Measurements from ENCODE around the gene GNB3. TPM values are rescaled to one million over a fixed set of nuclear protein-coding genes. Genes with fewer than 3 reads are reported as not detected.
A peak's percentile ranks its signal among the peaks of the same experiment; 100 is the strongest.
"Not testable (repeated sequence)": the region's sequence is repeated elsewhere in the genome, so short reads cannot be mapped to it uniquely, and the experiment has no call there.

GNB3 gene
- total RNA-seq, 1 experiment from 2014 or later: 8.7 TPM

DNA sequence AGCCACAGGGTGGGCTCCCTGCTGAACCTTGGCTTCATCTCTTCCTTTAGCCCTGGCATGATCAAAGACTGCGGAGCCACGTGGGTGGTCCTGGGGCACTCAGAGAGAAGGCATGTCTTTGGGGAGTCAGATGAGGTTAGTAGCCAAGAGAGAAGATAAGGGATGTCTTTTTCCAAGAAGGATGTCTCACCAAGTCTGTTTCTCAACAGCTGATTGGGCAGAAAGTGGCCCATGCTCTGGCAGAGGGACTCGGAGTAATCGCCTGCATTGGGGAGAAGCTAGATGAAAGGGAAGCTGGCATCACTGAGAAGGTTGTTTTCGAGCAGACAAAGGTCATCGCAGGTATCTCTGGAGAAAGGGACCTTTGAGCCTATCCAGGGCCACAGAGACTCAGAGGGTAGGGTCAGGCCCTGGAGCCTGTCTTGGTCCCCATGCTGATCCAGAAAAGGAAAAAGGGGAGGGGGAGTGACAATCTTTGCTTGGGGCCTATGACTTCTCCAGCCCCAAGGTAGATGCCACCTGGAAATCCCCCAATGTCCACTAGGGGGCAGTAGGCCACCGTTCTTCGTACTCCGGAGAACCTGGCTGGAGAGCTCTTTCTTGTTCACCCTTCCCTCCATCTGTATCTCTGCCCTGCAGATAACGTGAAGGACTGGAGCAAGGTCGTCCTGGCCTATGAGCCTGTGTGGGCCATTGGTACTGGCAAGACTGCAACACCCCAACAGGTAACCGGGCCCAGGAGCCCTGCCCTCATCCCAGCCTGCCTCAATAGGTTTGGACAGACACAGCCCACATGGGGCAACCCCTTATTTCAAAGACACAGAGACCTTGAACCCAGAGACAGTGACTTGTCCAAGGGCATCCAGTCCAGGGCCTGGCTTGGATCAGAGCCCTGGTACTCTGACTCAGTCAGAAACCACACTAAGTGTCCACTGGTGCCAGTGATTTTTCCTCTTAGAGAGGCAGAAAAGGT lies 28.6 kb downstream of the GNB3 start:
- no peak for ATAC-seq
- POLR2A ChIA-PET: interaction anchor here (0.7 to 10.9 kb wide), 15 partner anchors 10 to 239 kb away, joined by 3 to 186 read pairs (median 5); partner anchors contain the start of genes C12orf57, CDCA3, MLF2 and P3H3
- no TSS peak for BruUV-seq (replicated peaks)

GRCh38 chr12:6870304-6870703 lies 29.6 kb downstream of the GNB3 start:
- not testable (repeated sequence) for H3K9ac ChIP-seq (ENCODE audit: low read length)

More for the DNA sequence above, 28.6 kb downstream of the GNB3 start:
- Histone ChIP-seq H3K4me1 (ENCODE audit: control insufficient read depth in 1 of 2, insufficient read depth in 2 of 2, low read length in 2 of 2) (peaks cover 35 to 68% of the 10 kb centered on the region in 2 experiments), H3K4me2 (ENCODE audit: low read length) (peak overlapping the region; percentile 92), H3K36me3 (ENCODE audit: control insufficient read depth in 1 of 2, insufficient read depth in 2 of 2, low read length in 2 of 2) (peaks cover 12 to 36% of the 10 kb centered on the region in 2 experiments; a peak in 3 of 4 replicates), H3K9me3 (ENCODE audit: control insufficient read depth in 1 of 2, insufficient read depth in 1 of 2, low read depth in 1 of 2, low read length in 2 of 2) (no peaks in the 10 kb centered on the region), H3K79me2 (ENCODE audit: insufficient read depth, low read length) (peaks cover 57% of the 10 kb centered on the region), H3K9ac (ENCODE audit: low read length) (peak overlapping the region; percentile 99), H3K9me2 (ENCODE audit: insufficient read depth) (no peaks in the 10 kb centered on the region), H2AFZ (ENCODE audit: low read depth, low read length, poor library complexity, severe bottlenecking) (no peak overlapping the region), H3K27ac (ENCODE audit: low read depth, low read length) (peak overlapping the region; percentile 96), H3K4me3 (replicated peaks in 1 of 2; ENCODE audit: low read depth in 1 of 2, low read length in 2 of 2) (peak overlapping the region; percentile 97 to 99), H3K27me3 (ENCODE audit: insufficient read depth, low read length) (no peaks in the 10 kb centered on the region), H4K20me1 (ENCODE audit: insufficient read depth) (peaks cover 12% of the 10 kb centered on the region; the same call in 1 of the 2 replicates)
- CTCF ChIA-PET: interaction anchor here (0.6 to 2.9 kb wide), 21 partner anchors 8 to 243 kb away, joined by 3 to 26 read pairs (median 4); partner anchors contain the start of genes C12orf57, C1RL, CDCA3 and COPS7A
- RAD21 ChIA-PET (ENCODE audit: low non-redundant PET in 1 of 2, low total read pairs in 2 of 2, uncharacterized antibody in 2 of 2, unreplicated experiment in 2 of 2): interaction anchor here in 1 of 2 experiments (1.3 kb wide), 1 partner anchor 77 kb away, joined by 4 read pairs; no protein-coding TSS in a partner anchor
- TF ChIP-seq, protein P1, sequence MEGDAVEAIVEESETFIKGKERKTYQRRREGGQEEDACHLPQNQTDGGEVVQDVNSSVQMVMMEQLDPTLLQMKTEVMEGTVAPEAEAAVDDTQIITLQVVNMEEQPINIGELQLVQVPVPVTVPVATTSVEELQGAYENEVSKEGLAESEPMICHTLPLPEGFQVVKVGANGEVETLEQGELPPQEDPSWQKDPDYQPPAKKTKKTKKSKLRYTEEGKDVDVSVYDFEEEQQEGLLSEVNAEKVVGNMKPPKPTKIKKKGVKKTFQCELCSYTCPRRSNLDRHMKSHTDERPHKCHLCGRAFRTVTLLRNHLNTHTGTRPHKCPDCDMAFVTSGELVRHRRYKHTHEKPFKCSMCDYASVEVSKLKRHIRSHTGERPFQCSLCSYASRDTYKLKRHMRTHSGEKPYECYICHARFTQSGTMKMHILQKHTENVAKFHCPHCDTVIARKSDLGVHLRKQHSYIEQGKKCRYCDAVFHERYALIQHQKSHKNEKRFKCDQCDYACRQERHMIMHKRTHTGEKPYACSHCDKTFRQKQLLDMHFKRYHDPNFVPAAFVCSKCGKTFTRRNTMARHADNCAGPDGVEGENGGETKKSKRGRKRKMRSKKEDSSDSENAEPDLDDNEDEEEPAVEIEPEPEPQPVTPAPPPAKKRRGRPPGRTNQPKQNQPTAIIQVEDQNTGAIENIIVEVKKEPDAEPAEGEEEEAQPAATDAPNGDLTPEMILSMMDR (IDR thresholded peaks at IDR 0.05 in 2 of 3, conservative IDR thresholded peaks at IDR 0.05 in 1 of 3; ENCODE audit: borderline replicate concordance in 1 of 3, insufficient read depth in 1 of 3, low read depth in 2 of 3, low read length in 2 of 3): peak in 2 of 3 experiments; percentile 80 to 90; a peak in 4 of 6 replicates
- TF ChIP-seq TCF7L2 (IDR thresholded peaks at IDR 0.05; ENCODE audit: borderline replicate concordance, extremely low read depth, insufficient read depth, insufficient read length) (no peak), POLR2AphosphoS5 (IDR thresholded peaks at IDR 0.05; ENCODE audit: low read depth, low read length) (peak; percentile 33; the same call in 1 of the 2 replicates)
- DNase-seq (ENCODE audit: low read depth, low spot score): peak; percentile 64
- intact Hi-C loops (cut with micrococcal nuclease): loop anchor here (1.0 to 5.0 kb wide), 3 partner anchors 58 to 768 kb away; partner anchors contain the start of genes ATN1 and C12orf57

More at GRCh38 chr12:6870304-6870703, 29.6 kb downstream of the GNB3 start:
- POLR2A ChIA-PET: interaction anchor here (0.6 to 10.9 kb wide), 3 partner anchors 18 to 74 kb away, joined by 7 to 186 read pairs (median 106); partner anchors contain the start of genes C12orf57, CDCA3, RNU7-1 and USP5
- H3K27me3 ChIP-seq (ENCODE audit: insufficient read depth, low read length); H3K9me2 ChIP-seq (ENCODE audit: insufficient read depth); ATAC-seq; RAD21 ChIA-PET (ENCODE audit: low non-redundant PET in 1 of 2, low total read pairs in 2 of 2, uncharacterized antibody in 2 of 2, unreplicated experiment in 2 of 2); H2AFZ ChIP-seq (ENCODE audit: low read depth, low read length, poor library complexity, severe bottlenecking); H3K9me3 ChIP-seq (ENCODE audit: control insufficient read depth in 1 of 2, insufficient read depth in 1 of 2, low read depth in 1 of 2, low read length in 2 of 2); H3K4me3 ChIP-seq (replicated peaks in 1 of 2; ENCODE audit: low read depth in 1 of 2, low read length in 2 of 2); DNase-seq (ENCODE audit: low read depth, low spot score); BruUV-seq (replicated peaks): not testable (repeated sequence)
- Histone ChIP-seq H3K36me3 (ENCODE audit: control insufficient read depth in 1 of 2, insufficient read depth in 2 of 2, low read length in 2 of 2) (peaks cover 8 to 36% of the 10 kb centered on the region in 2 experiments; a peak in 2 of 4 replicates), H3K79me2 (ENCODE audit: insufficient read depth, low read length) (peaks cover 57% of the 10 kb centered on the region), H3K4me1 (ENCODE audit: control insufficient read depth in 1 of 2, insufficient read depth in 2 of 2, low read length in 2 of 2) (peaks cover 35 to 68% of the 10 kb centered on the region in 2 experiments), H4K20me1 (ENCODE audit: insufficient read depth) (peaks cover 12% of the 10 kb centered on the region; the same call in 1 of the 2 replicates), H3K27ac (ENCODE audit: low read depth, low read length) (peak overlapping the region; percentile 96), H3K4me2 (ENCODE audit: low read length) (peak overlapping the region; percentile 92; the same call in 1 of the 2 replicates)
- CTCF ChIA-PET: interaction anchor here (0.5 to 4.1 kb wide), 5 partner anchors 9 to 242 kb away, joined by 3 to 30 read pairs (median 7); partner anchors contain the start of genes CDCA3 and USP5
- intact Hi-C loops (cut with micrococcal nuclease): loop anchor here (5.0 kb wide), 2 partner anchors 57 to 767 kb away; partner anchors contain the start of gene ATN1

Measured in HCT116 (cell line).